WI38 (cell line): ENCODE data around the gene JMY.

Experiments used
- H3K4me3 ChIP-seq: 2 replicates; pipeline ENCODE4 v1.5.1; 2011; ENCODE audit warnings: low read depth, mild to moderate bottlenecking, control low read depth, low read length
- TF ChIP-seq, protein P1 (sequence below): IDR thresholded peaks from 2 replicates; pipeline ENCODE4 v1.5.1; 2012; ENCODE audit warnings: low read depth, mild to moderate bottlenecking, control low read depth, low read length

Gene JMY

GRCh38 chr5:79200573-79201183 lies 35.3 kb upstream of the JMY start:
- TF ChIP-seq, protein P1, sequence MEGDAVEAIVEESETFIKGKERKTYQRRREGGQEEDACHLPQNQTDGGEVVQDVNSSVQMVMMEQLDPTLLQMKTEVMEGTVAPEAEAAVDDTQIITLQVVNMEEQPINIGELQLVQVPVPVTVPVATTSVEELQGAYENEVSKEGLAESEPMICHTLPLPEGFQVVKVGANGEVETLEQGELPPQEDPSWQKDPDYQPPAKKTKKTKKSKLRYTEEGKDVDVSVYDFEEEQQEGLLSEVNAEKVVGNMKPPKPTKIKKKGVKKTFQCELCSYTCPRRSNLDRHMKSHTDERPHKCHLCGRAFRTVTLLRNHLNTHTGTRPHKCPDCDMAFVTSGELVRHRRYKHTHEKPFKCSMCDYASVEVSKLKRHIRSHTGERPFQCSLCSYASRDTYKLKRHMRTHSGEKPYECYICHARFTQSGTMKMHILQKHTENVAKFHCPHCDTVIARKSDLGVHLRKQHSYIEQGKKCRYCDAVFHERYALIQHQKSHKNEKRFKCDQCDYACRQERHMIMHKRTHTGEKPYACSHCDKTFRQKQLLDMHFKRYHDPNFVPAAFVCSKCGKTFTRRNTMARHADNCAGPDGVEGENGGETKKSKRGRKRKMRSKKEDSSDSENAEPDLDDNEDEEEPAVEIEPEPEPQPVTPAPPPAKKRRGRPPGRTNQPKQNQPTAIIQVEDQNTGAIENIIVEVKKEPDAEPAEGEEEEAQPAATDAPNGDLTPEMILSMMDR: peak; percentile 33; the same call in 1 of the 2 replicates
- H3K4me3 ChIP-seq: no peak overlapping the region

DNA sequence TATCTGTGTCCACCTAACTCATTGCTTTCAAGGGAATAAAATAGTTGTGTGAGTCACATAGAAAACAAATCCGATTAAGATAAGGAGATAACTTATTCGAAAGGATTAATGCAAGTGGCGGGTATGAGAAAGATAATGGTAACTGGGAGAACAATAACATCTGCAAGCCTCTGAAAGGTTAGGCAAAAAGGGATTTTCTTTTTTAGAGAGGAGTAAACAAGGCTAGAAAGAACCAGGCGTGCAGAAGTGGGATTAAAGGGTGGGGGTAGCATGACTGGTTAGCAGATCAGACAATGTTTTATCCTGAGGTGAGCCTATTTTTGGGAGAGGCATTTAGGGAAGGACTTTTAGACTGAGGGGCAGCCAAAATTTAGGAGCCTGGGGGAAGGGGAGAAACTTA lies 34.7 kb upstream of the JMY start:
- TF ChIP-seq, protein P1: no peak
- no peak overlapping the region for H3K4me3 ChIP-seq

DNA sequence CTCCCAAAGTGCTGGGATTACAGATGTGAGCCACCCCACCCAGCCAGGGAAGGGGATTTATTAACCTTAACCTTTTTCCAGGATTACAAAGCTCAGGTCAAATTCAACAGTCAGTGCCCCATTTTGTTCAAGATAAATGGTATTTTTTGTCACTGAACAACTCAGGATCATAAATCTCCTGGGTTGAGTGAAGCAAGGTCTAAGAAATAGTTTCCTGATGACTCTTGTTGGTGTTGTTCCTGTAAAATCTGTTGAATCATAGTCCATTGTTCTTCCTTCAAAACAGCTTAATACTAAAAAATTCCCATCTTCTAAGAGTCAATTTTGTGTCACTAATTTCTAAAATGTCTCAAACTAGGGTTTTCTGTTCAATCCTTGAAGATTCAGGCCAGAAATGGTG lies 33.9 kb upstream of the JMY start:
- TF ChIP-seq, protein P1: no peak
- no peak overlapping the region for H3K4me3 ChIP-seq

- H3K4me3 ChIP-seq: no peak overlapping the region
- TF ChIP-seq, protein P1: no peak
Measured at GRCh38 chr5:79205965-79206364, 30.0 kb upstream of the JMY start.

GRCh38 chr5:79206541-79206940 lies 29.4 kb upstream of the JMY start:
- TF ChIP-seq, protein P1: no peak
- H3K4me3 ChIP-seq: no peak overlapping the region

GRCh38 chr5:79209505-79209904 lies 26.4 kb upstream of the JMY start:
- TF ChIP-seq, protein P1: no peak
- no peak overlapping the region for H3K4me3 ChIP-seq

GRCh38 chr5:79224286-79224984 lies 11.5 kb upstream of the JMY start:
- TF ChIP-seq, protein P1: no peak

More at GRCh38 chr5:79224286-79224984, 11.5 kb upstream of the JMY start:
- no peak overlapping the region for H3K4me3 ChIP-seq
